GM19193 (cell line): ENCODE data around the gene CRYBB1.

Experiments used
- POLR2A ChIP-seq: IDR thresholded peaks from 4 replicates; pipeline ENCODE4 v1.6.1; 2011; ENCODE audit not compliant: insufficient read depth, insufficient read length; ENCODE audit errors: extremely low read depth

CRYBB1 gene

DNA sequence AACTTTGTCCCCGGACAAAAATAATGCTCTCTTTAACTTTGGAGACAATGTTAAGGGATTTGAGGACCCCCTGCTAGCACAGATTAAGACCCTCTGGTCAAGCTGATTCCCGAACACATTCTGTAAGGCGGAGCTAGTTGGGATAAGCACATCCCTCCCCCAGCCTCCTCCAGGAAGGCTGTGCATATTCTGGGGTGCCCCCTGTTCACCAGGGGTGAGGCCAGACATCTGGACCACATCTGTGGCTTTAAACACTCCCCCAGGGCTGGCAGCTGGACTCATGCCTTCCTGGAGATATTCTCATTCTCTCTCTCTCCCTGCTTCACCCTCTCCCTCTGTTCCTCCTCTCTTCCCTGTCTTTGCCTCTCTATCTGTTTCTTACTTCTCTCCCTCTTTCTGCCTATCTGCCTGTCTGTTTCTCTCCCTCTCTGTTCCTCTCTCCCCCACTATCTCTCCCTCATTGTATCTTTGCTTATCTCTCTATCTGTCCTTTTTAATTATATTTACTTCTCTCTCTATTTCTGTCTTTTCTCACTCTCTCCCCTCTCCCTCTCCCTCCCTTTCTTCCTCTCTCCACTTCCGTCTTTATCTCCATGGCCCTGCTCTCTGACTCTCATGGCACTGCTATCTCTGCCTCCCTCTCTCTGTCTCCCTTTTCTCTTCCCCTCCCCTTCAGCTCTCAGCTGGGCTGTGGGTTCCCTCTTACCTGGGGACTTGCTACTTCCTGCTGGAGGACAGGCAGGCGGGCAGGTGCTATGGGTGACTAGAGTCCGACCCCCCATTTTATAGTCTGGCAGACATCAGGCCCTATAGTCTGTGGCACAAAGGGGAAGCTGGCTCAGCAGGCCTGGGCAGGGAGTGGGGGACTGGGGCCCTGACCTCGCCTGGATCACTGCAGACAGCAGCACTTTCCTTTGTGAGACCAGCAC lies at the start of gene CRYBB1:
CRYBB1 (minus strand) TSS at position 757 of the 929 bp plus-strand sequence. CDS start 1,708 bp downstream, outside the sequence.
- no peak for TF ChIP-seq POLR2A

GRCh38 chr22:26667140-26667539 lies 49.3 kb upstream of the CRYBB1 start:
- TF ChIP-seq POLR2A: no peak

DNA sequence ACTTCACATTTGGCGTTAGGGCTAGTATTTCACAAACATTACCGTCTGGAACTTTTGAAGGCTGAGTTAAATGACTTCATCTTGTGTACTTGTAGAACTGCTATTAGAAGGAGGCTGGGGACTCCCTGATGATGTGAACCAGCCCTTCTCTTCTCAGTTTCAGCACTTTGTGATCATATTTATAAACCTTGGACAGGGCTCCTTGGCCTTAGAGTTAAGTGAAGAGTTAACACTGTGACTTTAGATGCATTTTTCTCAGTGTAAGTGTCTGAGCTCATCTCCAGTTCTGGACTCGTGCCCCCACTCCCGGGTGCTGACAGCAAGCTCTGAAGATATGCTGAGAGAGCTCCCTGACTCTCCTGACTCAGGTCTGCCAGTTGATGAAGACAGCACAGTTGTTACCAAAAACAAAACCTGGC lies 48.0 kb upstream of the CRYBB1 start:
- no peak for TF ChIP-seq POLR2A

GRCh38 chr22:26663374-26663923 lies 45.6 kb upstream of the CRYBB1 start:
- no peak for TF ChIP-seq POLR2A

DNA sequence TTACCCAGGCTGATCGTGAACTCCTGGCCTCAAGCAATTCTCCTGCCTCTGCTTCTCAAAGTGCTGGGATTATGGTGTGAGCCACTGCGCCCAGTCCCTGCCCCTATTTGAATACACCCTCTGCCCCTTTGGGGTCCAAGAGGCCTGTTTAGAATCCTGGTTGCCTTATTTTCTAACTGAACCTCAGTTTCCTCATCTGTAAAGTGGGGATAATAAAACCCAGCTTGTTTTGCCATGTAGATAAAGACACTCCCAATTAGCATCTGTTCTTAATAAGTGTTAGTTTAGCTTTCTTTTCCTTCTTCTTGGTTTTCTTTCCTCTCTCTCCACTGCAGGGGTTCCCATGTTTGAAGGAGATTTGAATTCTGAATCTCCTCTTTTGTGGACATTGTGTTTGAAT lies 44.3 kb upstream of the CRYBB1 start:
- no peak for TF ChIP-seq POLR2A

DNA sequence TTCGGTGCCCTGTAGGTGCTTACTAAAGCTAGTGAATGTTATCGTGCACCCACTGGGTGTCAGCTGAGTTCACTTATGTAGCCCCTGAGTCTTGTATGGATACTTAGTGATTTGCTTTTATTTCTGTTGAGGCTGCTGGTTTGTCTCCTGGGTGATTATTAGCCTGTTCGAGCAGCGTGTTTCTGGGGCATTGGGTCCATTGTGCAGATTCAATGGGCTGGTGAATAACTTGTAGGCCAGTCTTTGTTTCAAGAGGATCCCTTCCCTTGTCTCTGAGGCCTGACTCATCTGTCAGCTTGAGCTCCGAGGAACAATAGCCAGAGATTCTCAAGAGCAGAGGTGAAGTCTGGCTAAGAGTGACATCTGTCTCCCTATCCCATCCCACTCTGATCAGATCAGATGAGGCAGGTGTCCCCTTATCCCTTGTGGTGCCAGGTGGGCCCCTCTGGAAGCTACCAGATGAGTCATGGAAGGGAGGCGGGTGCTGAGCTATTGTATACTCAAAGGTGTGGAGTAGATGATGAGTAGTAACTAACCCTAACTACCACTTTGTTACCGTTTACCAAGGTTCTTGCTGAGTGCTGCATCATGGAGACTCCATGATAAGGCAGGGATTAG lies 43.2 kb upstream of the CRYBB1 start:
- TF ChIP-seq POLR2A: no peak

- TF ChIP-seq POLR2A: no peak
Observed at GRCh38 chr22:26660356-26660755, 42.5 kb upstream of the CRYBB1 start.

- no peak for TF ChIP-seq POLR2A
Observed at GRCh38 chr22:26658671-26659478, 41.0 kb upstream of the CRYBB1 start.

DNA sequence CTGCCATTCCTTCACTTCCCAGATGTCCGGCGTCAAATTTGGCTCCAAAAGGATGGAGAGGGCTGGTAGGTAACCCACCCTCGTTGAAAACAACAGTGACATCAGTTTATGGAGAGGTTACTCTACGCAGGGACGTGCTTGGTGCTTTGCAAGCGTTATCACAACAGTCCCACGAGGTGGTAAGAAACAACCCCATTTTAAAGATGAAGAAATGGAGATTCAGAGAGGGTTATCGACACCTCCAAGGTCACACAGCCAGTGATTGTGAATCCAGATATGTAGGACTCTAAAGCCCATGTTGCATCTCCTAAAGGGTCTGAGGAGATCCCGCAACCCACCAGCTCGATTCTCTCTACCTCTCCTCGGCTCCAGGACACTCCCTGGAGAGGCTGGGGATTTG lies 40.3 kb upstream of the CRYBB1 start:
- no peak for TF ChIP-seq POLR2A

DNA sequence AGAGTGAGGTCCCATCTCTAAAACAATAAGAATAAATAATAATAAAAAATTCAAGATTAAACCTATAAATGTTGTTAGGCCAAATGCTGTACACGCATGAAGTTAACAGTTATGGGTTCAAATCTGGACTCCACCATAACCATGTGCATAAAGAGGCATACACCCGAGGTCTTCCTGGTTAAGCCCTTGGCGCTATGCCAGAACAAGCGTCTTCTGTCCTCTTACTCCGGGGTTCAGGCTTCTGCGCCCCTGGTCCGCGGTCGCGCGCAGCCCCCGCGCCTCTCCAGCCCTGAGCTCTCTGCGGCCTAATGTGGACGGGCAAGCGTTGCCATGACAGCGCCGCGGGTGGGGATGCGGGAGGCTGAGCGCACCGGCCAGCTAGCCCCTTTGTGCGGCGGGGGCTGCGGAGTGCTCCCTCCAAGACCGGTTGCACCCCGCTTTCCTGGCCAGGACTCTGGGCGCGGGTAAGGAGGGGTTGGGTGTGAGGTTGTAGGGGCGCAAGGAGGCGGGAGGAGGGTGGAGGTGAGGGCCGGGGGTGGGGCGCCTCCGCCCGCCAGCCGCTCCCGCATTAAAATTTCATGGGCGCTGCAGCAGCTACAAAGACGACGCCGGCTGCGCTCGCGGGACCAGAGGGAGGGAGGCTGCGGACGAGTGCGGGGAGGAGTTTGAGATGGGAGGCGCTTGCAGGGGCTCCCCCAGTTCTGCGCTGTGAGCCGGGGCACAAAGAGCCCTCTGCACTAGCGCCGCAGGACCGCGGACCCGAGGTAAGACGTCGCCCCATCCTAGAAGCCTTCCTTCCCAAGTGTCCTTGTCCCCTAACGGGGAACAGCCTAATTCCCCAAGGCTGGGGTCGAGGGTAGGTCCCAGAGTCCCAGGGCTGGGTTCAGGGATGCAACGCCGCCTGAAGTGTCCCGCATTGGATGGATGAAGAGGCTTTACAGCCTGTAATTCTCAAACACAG lies 39.3 kb upstream of the CRYBB1 start, which contains the start of gene MIAT:
MIAT (plus strand) TSS at position 698 of the 961 bp plus-strand sequence.
- no peak for TF ChIP-seq POLR2A

- no peak for TF ChIP-seq POLR2A
Observed at GRCh38 chr22:26651815-26652214, 34.0 kb upstream of the CRYBB1 start.

GRCh38 chr22:26650722-26651421 lies 33.0 kb upstream of the CRYBB1 start:
- no peak for TF ChIP-seq POLR2A
